GM19452 (cell line): Measurements from ENCODE around the gene VPS25.
A peak's percentile ranks its signal among the peaks of the same experiment; 100 is the strongest.

Experiments used
- ATAC-seq: cut with Tn5 transposase; IDR thresholded peaks from one replicate; pipeline ENCODE4 v1.9.1; 2021; ENCODE audit not compliant: unreplicated experiment

The VPS25 gene

GRCh38 chr17:42792545-42792944 is 19.3 kb downstream of the VPS25 start:
- no peak for ATAC-seq

- ATAC-seq, result no peak
Measured at GRCh38 chr17:42795061-42795460, 21.8 kb downstream of the VPS25 start.

DNA sequence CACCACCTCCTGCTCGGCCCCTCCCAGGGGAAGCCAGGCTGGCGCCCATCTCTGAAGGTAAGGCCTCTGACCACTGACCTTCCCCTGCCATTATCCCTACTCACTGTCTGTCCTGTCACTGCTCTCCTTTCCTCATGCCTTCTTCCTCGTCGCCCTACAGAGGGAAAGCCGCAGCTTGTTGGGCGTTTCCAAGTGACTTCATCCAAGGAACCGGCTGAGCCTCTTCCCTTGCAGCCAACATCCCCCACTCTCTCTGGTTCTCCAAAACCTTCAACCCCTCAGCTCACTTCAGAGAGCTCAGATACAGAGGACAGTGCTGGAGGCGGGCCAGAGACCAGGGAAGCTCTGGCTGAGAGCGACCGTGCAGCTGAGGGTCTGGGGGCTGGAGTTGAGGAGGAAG is 22.2 kb downstream of the VPS25 start:
- ATAC-seq, result no peak

GRCh38 chr17:42796066-42796758 is 23.0 kb downstream of the VPS25 start:
- no peak for ATAC-seq

- ATAC-seq, result no peak
Measured at GRCh38 chr17:42797067-42798007, 24.1 kb downstream of the VPS25 start.

DNA sequence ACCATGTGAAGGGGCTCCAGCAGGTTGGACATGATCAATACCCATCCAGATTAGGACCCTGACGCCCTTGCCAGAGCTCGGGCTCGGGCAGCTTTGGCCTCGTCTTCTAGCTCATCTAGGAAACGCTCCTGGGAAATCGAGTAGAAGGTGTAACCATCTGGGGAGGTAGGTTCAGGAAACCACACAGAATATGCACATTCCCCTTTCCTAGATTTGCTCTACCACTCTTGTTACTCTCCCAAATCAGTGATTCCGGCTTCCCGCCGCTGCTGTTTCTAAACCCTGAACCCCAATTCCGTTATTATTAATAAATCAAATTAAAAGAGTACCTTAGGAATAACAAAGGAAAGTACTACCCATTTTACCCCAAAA is 24.7 kb downstream of the VPS25 start:
- ATAC-seq, result no peak

DNA sequence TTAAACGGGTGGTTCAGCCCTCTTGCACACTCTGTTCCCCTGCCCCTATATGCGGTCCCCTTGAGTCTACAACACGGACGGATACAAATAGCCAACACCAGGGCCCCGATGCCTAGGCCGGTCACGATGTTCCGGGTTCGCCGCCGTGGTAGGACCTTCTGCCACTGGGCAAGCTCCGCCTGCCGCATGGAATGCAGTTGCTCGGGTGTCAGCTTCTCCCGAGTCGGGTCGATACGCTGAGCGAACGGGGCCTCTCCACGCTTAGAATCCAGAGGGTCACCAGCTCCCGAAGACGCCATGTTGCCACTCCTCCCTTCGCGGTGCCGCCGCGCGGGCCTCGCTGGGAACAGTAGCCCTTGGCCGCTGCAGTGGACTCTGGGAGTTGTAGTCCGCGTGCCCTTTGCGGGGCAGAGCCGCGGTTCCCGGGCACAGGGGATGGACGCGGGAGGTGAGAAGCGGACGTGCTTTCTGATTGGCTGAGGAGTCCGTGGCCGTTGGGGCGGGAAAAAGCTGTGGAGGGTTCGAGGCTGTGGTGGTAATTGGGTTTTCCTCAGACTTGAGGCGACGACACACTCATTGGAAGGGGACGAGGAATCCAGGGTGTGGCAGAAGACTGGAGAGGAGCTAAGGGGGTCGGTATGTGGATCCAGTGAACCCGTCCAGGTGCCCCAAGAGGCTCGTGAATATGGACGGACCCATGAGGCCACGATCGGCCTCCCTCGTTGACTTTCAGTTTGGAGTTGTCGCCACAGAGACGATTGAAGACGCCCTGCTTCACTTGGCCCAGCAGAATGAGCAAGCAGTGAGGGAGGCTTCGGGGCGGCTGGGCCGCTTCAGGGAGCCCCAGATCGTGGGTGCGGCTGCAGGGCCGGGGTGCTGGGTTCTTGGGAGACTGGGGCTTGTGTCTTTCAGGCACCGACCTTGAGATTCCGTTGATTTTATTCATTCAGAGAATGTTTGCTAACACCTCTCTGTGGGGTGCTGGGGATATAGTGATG is 25.4 kb downstream of the VPS25 start, which contains the start of the genes CNTD1 and COA3:
Gene CNTD1, plus strand, starts transcription at position 479 of the 998 bp plus-strand sequence. Its CDS starts 207 bp downstream, at position 686.
Gene COA3, minus strand, starts transcription at position 322 of the 998 bp plus-strand sequence. Its CDS starts 23 bp downstream, at position 299.
- ATAC-seq, result peak; percentile 74

- no peak for ATAC-seq
Measured at GRCh38 chr17:42803074-42803883, 30.0 kb downstream of the VPS25 start.

DNA sequence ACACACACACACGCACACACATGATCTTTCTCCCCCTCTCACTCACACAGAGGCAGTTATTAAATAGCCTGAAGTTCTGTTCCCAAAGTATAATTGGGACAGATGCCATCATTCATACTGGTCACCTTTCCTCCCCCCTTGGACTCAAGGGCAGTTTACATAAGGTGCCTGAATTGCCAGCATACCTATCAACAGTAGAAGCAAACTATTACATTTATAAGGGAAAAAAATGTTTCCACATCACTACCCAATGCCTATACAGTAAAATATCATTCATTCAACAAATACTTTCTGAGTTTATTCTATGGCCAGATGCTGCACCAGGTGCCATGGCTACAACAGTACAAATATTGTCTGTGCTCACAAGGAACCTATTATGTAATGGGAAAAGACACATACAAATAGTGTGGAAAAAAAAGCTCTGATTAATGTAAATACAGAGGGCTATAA is 31.7 kb downstream of the VPS25 start:
- no peak for ATAC-seq

GRCh38 chr17:42806249-42806648 is 33.0 kb downstream of the VPS25 start:
- ATAC-seq, result no peak

- ATAC-seq, result no peak
Measured at GRCh38 chr17:42809250-42809649, 36.0 kb downstream of the VPS25 start.

DNA sequence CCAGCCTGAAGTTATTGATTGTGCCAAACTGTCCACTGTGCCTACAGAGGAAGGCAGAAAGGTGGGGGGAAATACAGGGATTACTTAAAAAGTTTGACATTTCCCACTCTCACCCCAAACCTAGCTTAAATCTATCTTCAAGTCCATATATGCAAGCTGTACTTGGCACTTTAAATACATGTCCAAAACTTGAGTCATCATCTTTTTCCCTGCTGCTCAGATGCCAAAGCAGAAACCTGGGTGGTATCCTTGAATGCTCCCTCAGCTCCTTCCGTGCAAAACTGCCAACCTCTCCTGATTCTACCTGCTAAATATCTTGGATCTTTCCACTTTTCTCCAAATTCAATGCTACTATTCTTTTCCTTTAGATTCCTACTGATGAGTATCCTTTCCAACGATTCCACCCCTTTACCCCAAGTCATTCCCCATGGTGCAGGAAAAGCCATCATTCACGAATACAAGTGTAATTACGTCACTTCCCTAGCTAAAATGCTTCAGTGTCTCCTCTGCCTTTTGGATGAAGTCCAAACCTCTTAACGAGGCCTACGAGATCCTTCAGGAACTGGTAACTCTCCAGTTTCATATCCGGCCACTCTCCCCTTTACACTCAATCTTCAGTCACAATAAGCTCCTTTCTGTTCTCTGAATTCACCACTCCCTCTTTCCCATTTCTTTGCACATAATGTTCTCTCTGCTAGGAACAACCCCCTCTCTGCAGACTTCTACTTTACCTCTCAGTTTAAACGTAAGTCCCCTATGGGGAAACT is 41.6 kb downstream of the VPS25 start:
- ATAC-seq, result no peak

DNA sequence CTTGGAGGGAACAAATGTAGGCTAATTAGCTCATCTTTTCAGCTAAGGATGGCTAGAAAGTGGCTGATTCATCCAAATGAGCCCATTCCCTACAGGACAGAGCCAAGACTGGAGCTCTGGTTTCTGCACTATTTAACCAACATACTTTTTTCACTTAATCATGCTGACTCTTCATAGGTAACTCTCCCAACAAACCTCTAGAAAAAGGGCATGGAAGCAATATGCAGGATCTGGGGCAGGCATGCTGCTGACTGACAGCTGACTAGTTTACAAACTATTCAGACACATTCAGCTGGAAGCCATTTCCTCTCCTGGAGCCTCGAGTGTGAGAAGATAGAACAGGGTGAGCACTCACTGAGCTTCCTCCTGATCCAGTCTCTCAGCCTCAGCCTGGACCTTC is 44.6 kb downstream of the VPS25 start:
- no peak for ATAC-seq

- ATAC-seq, result no peak
Measured at GRCh38 chr17:42818379-42818778, 45.1 kb downstream of the VPS25 start.

DNA sequence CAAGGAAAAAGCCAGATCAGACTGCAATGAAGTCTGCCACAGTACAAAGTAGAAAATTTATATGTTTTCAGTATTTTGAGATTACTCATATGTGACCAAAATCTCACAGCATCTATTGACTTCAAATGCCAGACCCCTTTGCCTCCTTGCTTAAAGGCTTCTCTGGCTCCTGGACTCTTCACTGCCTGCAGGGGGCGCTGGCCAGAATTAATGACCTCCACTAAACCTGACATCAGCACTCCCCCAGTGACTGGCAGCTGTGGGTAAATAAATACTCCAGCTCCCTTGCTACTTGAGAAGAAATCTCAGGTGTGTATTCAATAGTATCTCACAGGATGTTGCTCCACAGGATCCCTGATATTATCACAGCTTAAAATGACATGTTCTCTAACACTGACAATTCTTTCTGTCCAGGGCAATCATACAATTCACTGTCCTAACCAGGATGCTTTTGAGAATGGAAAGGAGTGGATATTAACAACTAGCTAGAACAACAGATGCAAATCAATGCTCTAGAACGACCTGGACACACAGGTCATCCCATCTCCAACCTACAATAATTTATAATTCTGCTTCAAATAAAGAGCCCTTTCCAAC is 46.8 kb downstream of the VPS25 start:
- ATAC-seq, result no peak

DNA sequence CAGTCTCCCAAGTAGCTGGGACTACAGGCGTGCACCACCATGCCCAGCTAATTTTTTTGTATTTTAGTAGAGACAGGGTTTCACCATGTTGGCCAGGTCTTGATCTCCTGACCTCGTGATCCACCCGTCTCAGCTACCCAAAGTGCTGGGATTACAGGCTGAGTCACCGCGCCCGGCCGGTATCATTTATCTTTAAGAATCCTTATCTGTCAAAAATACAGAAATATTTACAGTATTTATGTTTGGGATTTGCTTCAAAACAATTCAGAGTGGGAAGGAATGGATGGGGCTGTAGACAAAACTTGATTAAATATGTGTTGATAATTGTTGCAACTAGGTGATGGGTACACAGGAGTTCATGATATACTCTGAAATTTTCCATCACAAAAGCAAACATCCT is 47.9 kb downstream of the VPS25 start:
- ATAC-seq, result no peak

- ATAC-seq, result no peak
Measured at GRCh38 chr17:42827472-42827871, 54.2 kb downstream of the VPS25 start.
